Activated CD4-positive, alpha-beta T cell treated with anti-CD3 and anti-CD28 coated beads for 36 hours (primary cell): ENCODE results near the gene NCLN. TPM values are rescaled to one million over a fixed set of nuclear protein-coding genes. Genes with fewer than 3 reads are reported as not detected.
"Not testable (repeated sequence)": the region's sequence is repeated elsewhere in the genome, so short reads cannot be mapped to it uniquely, and the experiment has no call there.

ENCODE experiments used
- ATAC-seq: fragments of 200-7000 bp; cut with Tn5 transposase; one replicate; pipeline ENCODE4 v1.10.0; 2021; ENCODE audit warnings: mild to moderate bottlenecking, moderate library complexity
- CTCF ChIA-PET: fragments of 350-600 bp; sonication (Branson Sonifier 250); formaldehyde crosslinking; loops from one replicate; lab custom pipeline; 2021; ENCODE audit warnings: antibody characterized with exemption; lab: Charles Lee
- POLR2A ChIA-PET: fragments of 350-600 bp; sonication (Branson Sonifier 250); formaldehyde crosslinking; loops from one replicate; lab custom pipeline; 2021; ENCODE audit warnings: antibody characterized with exemption, inconsistent platforms; lab: Charles Lee
- DNase-seq: peaks from one replicate; pipeline ENCODE4 v3.0.0-alpha.2; 2020
- H3K27ac Mint-ChIP-seq: one replicate; pipeline ENCODE4 v1.8.0; 2021; ENCODE audit warnings: mixed read lengths
- H3K27me3 Mint-ChIP-seq: one replicate; pipeline ENCODE4 v1.8.0; 2021; ENCODE audit warnings: mixed read lengths
- H3K36me3 Mint-ChIP-seq: one replicate; pipeline ENCODE4 v1.8.0; 2021; ENCODE audit warnings: low read depth, mixed read lengths
- H3K4me1 Mint-ChIP-seq: one replicate; pipeline ENCODE4 v1.8.0; 2021; ENCODE audit warnings: mixed read lengths
- H3K4me3 Mint-ChIP-seq: one replicate; pipeline ENCODE4 v1.8.0; 2021; ENCODE audit warnings: mild to moderate bottlenecking, moderate library complexity, mixed read lengths
- H3K9me3 Mint-ChIP-seq: one replicate; pipeline ENCODE4 v1.8.0; 2021; ENCODE audit warnings: low read depth, mixed read lengths
- intact Hi-C, 2 experiments: fragments of 100-400 bp; cut with DNase I in 1 of 2; cut with micrococcal nuclease in 1 of 2; formaldehyde crosslinking; loops; one replicate each; pipeline versions ENCODE4 v1.14.2 to v1.15.1; 2022 to 2024; cut with DNase I, micrococcal nuclease
- total RNA-seq, 2 experiments: library from RNA; stranded (reverse); gene quantifications; one replicate each; pipeline ENCODE4 v1.2.3, GENCODE V29; 2021

The NCLN gene
- total RNA-seq, 2 experiments from 2014 or later, result 55.6 to 58.2 TPM

- no peaks in the 10 kb centered on the region for H3K27me3 Mint-ChIP-seq
- H3K4me3 Mint-ChIP-seq, result no peak overlapping the region
- intact Hi-C loops, result loop anchor here (1.0 kb wide), 1 partner anchor 17 kb away; no protein-coding TSS in a partner anchor
- H3K9me3 Mint-ChIP-seq, result no peaks in the 10 kb centered on the region
- peak; percentile 55 for ATAC-seq
- ChIA-PET POLR2A (no interaction called here), CTCF (interaction anchor here (0.6 to 1.6 kb wide), 6 partner anchors 12 to 189 kb away, joined by 3 to 6 read pairs (median 4); no protein-coding TSS in a partner anchor)
- peak; percentile 83 for DNase-seq
- H3K36me3 Mint-ChIP-seq, result peaks cover 16% of the 10 kb centered on the region
- H3K4me1 Mint-ChIP-seq, result peaks cover 20% of the 10 kb centered on the region
- H3K27ac Mint-ChIP-seq, result no peak overlapping the region
Observed at GRCh38 chr19:3146677-3147100, 39.0 kb upstream of the NCLN start.

- H3K4me1 Mint-ChIP-seq, result peaks cover 5% of the 10 kb centered on the region
- ChIA-PET POLR2A (no interaction called here), CTCF (no interaction called here)
- no peak overlapping the region for H3K4me3 Mint-ChIP-seq
- H3K27ac Mint-ChIP-seq, result no peak overlapping the region
- intact Hi-C loops, result no loop called here
- no peak for DNase-seq
- H3K27me3 Mint-ChIP-seq, result no peaks in the 10 kb centered on the region
- no peaks in the 10 kb centered on the region for H3K9me3 Mint-ChIP-seq
- peaks cover 12% of the 10 kb centered on the region for H3K36me3 Mint-ChIP-seq
- no peak for ATAC-seq
Observed at GRCh38 chr19:3148503-3148902, 37.2 kb upstream of the NCLN start.

- H3K27me3 Mint-ChIP-seq, result no peaks in the 10 kb centered on the region
- intact Hi-C loops, result no loop called here
- H3K4me3 Mint-ChIP-seq, result no peak overlapping the region
- POLR2A ChIA-PET, result no interaction called here
- CTCF ChIA-PET, result no interaction called here
- no peaks in the 10 kb centered on the region for H3K9me3 Mint-ChIP-seq
- H3K36me3 Mint-ChIP-seq, result peaks cover 11% of the 10 kb centered on the region
- peaks cover 5% of the 10 kb centered on the region for H3K4me1 Mint-ChIP-seq
- DNase-seq (no peak), ATAC-seq (no peak)
- H3K27ac Mint-ChIP-seq, result no peak overlapping the region
Observed at GRCh38 chr19:3149089-3149488, 36.6 kb upstream of the NCLN start.

- CTCF ChIA-PET, result interaction anchor here (0.7 kb wide), 1 partner anchor 16 kb away, joined by 4 read pairs; no protein-coding TSS in a partner anchor
- POLR2A ChIA-PET, result no interaction called here
Observed at GRCh38 chr19:3149526-3150505, 35.9 kb upstream of the NCLN start.

GRCh38 chr19:3150739-3151329 is 34.9 kb upstream of the NCLN start:
- POLR2A ChIA-PET, result no interaction called here
- Mint-ChIP-seq H3K27ac (no peak overlapping the region), H3K36me3 (peaks cover 10% of the 10 kb centered on the region), H3K9me3 (no peaks in the 10 kb centered on the region), H3K4me1 (peaks cover 5% of the 10 kb centered on the region), H3K4me3 (no peak overlapping the region), H3K27me3 (no peaks in the 10 kb centered on the region)
- ATAC-seq (no peak), DNase-seq (no peak)
- intact Hi-C loops, result no loop called here
- CTCF ChIA-PET, result no interaction called here

More at GRCh38 chr19:3149526-3150505, 35.9 kb upstream of the NCLN start:
- ATAC-seq, result no peak
- intact Hi-C loops, result no loop called here
- no peaks in the 10 kb centered on the region for H3K9me3 Mint-ChIP-seq
- no peak overlapping the region for H3K4me3 Mint-ChIP-seq
- H3K27me3 Mint-ChIP-seq, result no peaks in the 10 kb centered on the region
- peaks cover 5% of the 10 kb centered on the region for H3K4me1 Mint-ChIP-seq
- no peak for DNase-seq
- H3K27ac Mint-ChIP-seq, result no peak overlapping the region
- H3K36me3 Mint-ChIP-seq, result peaks cover 10% of the 10 kb centered on the region

GRCh38 chr19:3151563-3152418 is 33.9 kb upstream of the NCLN start:
- ChIA-PET POLR2A (no interaction called here), CTCF (interaction anchor here (0.5 to 1.6 kb wide), 5 partner anchors 9 to 596 kb away, joined by 3 to 4 read pairs (median 3); no protein-coding TSS in a partner anchor)
- no peaks in the 10 kb centered on the region for H3K9me3 Mint-ChIP-seq
- intact Hi-C loops, result no loop called here
- no peaks in the 10 kb centered on the region for H3K27me3 Mint-ChIP-seq
- no peak overlapping the region for H3K27ac Mint-ChIP-seq
- H3K4me1 Mint-ChIP-seq, result peaks cover 6% of the 10 kb centered on the region
- no peak for DNase-seq
- ATAC-seq, result no peak
- H3K36me3 Mint-ChIP-seq, result peaks cover 14% of the 10 kb centered on the region
- H3K4me3 Mint-ChIP-seq, result no peak overlapping the region

- H3K27ac Mint-ChIP-seq, result no peak overlapping the region
- POLR2A ChIA-PET, result no interaction called here
Observed at GRCh38 chr19:3152419-3152780, 33.3 kb upstream of the NCLN start.

GRCh38 chr19:3153286-3154230 is 32.2 kb upstream of the NCLN start:
- ChIA-PET CTCF (no interaction called here), POLR2A (no interaction called here)
- peaks cover 30% of the 10 kb centered on the region for H3K36me3 Mint-ChIP-seq
- no peak overlapping the region for H3K27ac Mint-ChIP-seq
- no peaks in the 10 kb centered on the region for H3K9me3 Mint-ChIP-seq
- H3K4me1 Mint-ChIP-seq, result peaks cover 6% of the 10 kb centered on the region
- no peak overlapping the region for H3K4me3 Mint-ChIP-seq
- DNase-seq (no peak), ATAC-seq (no peak)
- intact Hi-C loops, result loop anchor here in 1 of 2 experiments (2.0 kb wide), 1 partner anchor 23 kb away; no protein-coding TSS in a partner anchor
- H3K27me3 Mint-ChIP-seq, result no peaks in the 10 kb centered on the region

More at GRCh38 chr19:3152419-3152780, 33.3 kb upstream of the NCLN start:
- intact Hi-C loops, result no loop called here
- Mint-ChIP-seq H3K4me1 (peaks cover 6% of the 10 kb centered on the region), H3K4me3 (no peak overlapping the region), H3K27me3 (no peaks in the 10 kb centered on the region), H3K9me3 (no peaks in the 10 kb centered on the region), H3K36me3 (peaks cover 19% of the 10 kb centered on the region)
- DNase-seq, result no peak
- no peak for ATAC-seq
- CTCF ChIA-PET, result interaction anchor here (0.7 to 1.6 kb wide), 2 partner anchors 9 to 49 kb away, joined by 3 to 4 read pairs; no protein-coding TSS in a partner anchor

- CTCF ChIA-PET, H3K27me3 Mint-ChIP-seq, ATAC-seq, H3K4me3 Mint-ChIP-seq, POLR2A ChIA-PET, H3K27ac Mint-ChIP-seq, DNase-seq, H3K4me1 Mint-ChIP-seq, H3K9me3 Mint-ChIP-seq: not testable (repeated sequence)
- intact Hi-C loops, result loop anchor here in 1 of 2 experiments (2.0 kb wide), 1 partner anchor 22 kb away; no protein-coding TSS in a partner anchor
- peaks cover 25% of the 10 kb centered on the region for H3K36me3 Mint-ChIP-seq
Observed at GRCh38 chr19:3154447-3154846, 31.3 kb upstream of the NCLN start.
